ENCODE measurements around the gene XIRP1.
"Not testable (repeated sequence)": the region's sequence is repeated elsewhere in the genome, so short reads cannot be mapped to it uniquely, and the experiment has no call there.

XIRP1 gene

GRCh38 chr3:39173318-39174125 lies 18.9 kb downstream of the XIRP1 start:
- TF ChIP-seq EZH2phosphoT487 (IDR thresholded peaks at IDR 0.05; ENCODE audit: low read length) (no peak), CTCF (IDR thresholded peaks at IDR 0.05; ENCODE audit: low read length) (no peak), EZH2 (optimal IDR thresholded peaks at IDR 0.05; ENCODE audit: low read depth, low read length) (no peak)
- Histone ChIP-seq H3F3A (ENCODE audit: insufficient read depth, low read length) (peaks cover 4% of the 10 kb centered on the region; the same call in 1 of the 2 replicates), H3K9ac (ENCODE audit: low read length) (no peak overlapping the region), H3K36me3 (replicated peaks; ENCODE audit: insufficient read depth, low read length) (no peaks in the 10 kb centered on the region), H3K4me1 (ENCODE audit: low read length) (peaks cover 5% of the 10 kb centered on the region; the same call in 1 of the 2 replicates), H3K4me3 (ENCODE audit: low read length) (no peak overlapping the region), H4K20me1 (ENCODE audit: insufficient read depth, low read length) (no peaks in the 10 kb centered on the region), H3K79me2 (ENCODE audit: low read length) (no peaks in the 10 kb centered on the region), H3K27me3 (replicated peaks; ENCODE audit: insufficient read depth, low read length) (no peaks in the 10 kb centered on the region), H3K9me2 (replicated peaks; ENCODE audit: insufficient read depth, low read length) (no peaks in the 10 kb centered on the region), H3K9me3 (replicated peaks; ENCODE audit: insufficient read depth, low read length) (no peaks in the 10 kb centered on the region), H3K27ac (ENCODE audit: low read length) (no peak overlapping the region), H2AFZ (ENCODE audit: low read length) (no peak overlapping the region), H3K4me2 (ENCODE audit: low read depth, low read length) (no peak overlapping the region)
- DNase-seq, result no peak

GRCh38 chr3:39171860-39172259 lies 20.5 kb downstream of the XIRP1 start:
- H3K79me2 ChIP-seq (ENCODE audit: low read length), result no peaks in the 10 kb centered on the region
- TF ChIP-seq EZH2phosphoT487 (IDR thresholded peaks at IDR 0.05; ENCODE audit: low read length) (no peak), CTCF (IDR thresholded peaks at IDR 0.05; ENCODE audit: low read length) (no peak), EZH2 (optimal IDR thresholded peaks at IDR 0.05; ENCODE audit: low read depth, low read length) (no peak)
- no peaks in the 10 kb centered on the region for H3K9me3 ChIP-seq (replicated peaks; ENCODE audit: insufficient read depth, low read length)
- no peak overlapping the region for H3K4me2 ChIP-seq (ENCODE audit: low read depth, low read length)
- H2AFZ ChIP-seq (ENCODE audit: low read length), result no peak overlapping the region
- no peaks in the 10 kb centered on the region for H3K4me1 ChIP-seq (ENCODE audit: low read length)
- no peaks in the 10 kb centered on the region for H4K20me1 ChIP-seq (ENCODE audit: insufficient read depth, low read length)
- no peaks in the 10 kb centered on the region for H3K9me2 ChIP-seq (replicated peaks; ENCODE audit: insufficient read depth, low read length)
- no peak for DNase-seq
- H3K27me3 ChIP-seq (replicated peaks; ENCODE audit: insufficient read depth, low read length), result no peaks in the 10 kb centered on the region
- no peaks in the 10 kb centered on the region for H3F3A ChIP-seq (ENCODE audit: insufficient read depth, low read length)
- H3K27ac ChIP-seq (ENCODE audit: low read length), result no peak overlapping the region
- H3K36me3 ChIP-seq (replicated peaks; ENCODE audit: insufficient read depth, low read length), result no peaks in the 10 kb centered on the region
- H3K4me3 ChIP-seq (ENCODE audit: low read length), result no peak overlapping the region
- no peak overlapping the region for H3K9ac ChIP-seq (ENCODE audit: low read length)

GRCh38 chr3:39170877-39171276 lies 21.5 kb downstream of the XIRP1 start:
- H3K27me3 ChIP-seq (replicated peaks; ENCODE audit: insufficient read depth, low read length); H3K4me3 ChIP-seq (ENCODE audit: low read length); H3K27ac ChIP-seq (ENCODE audit: low read length); DNase-seq; H3K4me2 ChIP-seq (ENCODE audit: low read depth, low read length); H3K9ac ChIP-seq (ENCODE audit: low read length); H3K9me2 ChIP-seq (replicated peaks; ENCODE audit: insufficient read depth, low read length); H3K4me1 ChIP-seq (ENCODE audit: low read length); H3K36me3 ChIP-seq (replicated peaks; ENCODE audit: insufficient read depth, low read length); H2AFZ ChIP-seq (ENCODE audit: low read length); H3F3A ChIP-seq (ENCODE audit: insufficient read depth, low read length); H3K79me2 ChIP-seq (ENCODE audit: low read length); H3K9me3 ChIP-seq (replicated peaks; ENCODE audit: insufficient read depth, low read length); H4K20me1 ChIP-seq (ENCODE audit: insufficient read depth, low read length): not testable (repeated sequence)

- H3K27ac ChIP-seq (ENCODE audit: low read length), result no peak overlapping the region
- TF ChIP-seq EZH2phosphoT487 (IDR thresholded peaks at IDR 0.05; ENCODE audit: low read length) (no peak), EZH2 (optimal IDR thresholded peaks at IDR 0.05; ENCODE audit: low read depth, low read length) (no peak), CTCF (IDR thresholded peaks at IDR 0.05; ENCODE audit: low read length) (no peak)
- no peak overlapping the region for H2AFZ ChIP-seq (ENCODE audit: low read length)
- no peaks in the 10 kb centered on the region for H3F3A ChIP-seq (ENCODE audit: insufficient read depth, low read length)
- H3K36me3 ChIP-seq (replicated peaks; ENCODE audit: insufficient read depth, low read length), result no peaks in the 10 kb centered on the region
- H3K4me2 ChIP-seq (ENCODE audit: low read depth, low read length), result no peak overlapping the region
- H4K20me1 ChIP-seq (ENCODE audit: insufficient read depth, low read length), result no peaks in the 10 kb centered on the region
- no peak overlapping the region for H3K4me3 ChIP-seq (ENCODE audit: low read length)
- no peak for DNase-seq
- no peak overlapping the region for H3K9ac ChIP-seq (ENCODE audit: low read length)
- H3K4me1 ChIP-seq (ENCODE audit: low read length), result no peaks in the 10 kb centered on the region
- H3K27me3 ChIP-seq (replicated peaks; ENCODE audit: insufficient read depth, low read length), result no peaks in the 10 kb centered on the region
- H3K9me2 ChIP-seq (replicated peaks; ENCODE audit: insufficient read depth, low read length), result no peaks in the 10 kb centered on the region
- H3K9me3 ChIP-seq (replicated peaks; ENCODE audit: insufficient read depth, low read length), result no peaks in the 10 kb centered on the region
- H3K79me2 ChIP-seq (ENCODE audit: low read length), result no peaks in the 10 kb centered on the region
These were observed 21.9 kb downstream of the XIRP1 start for GRCh38 chr3:39170461-39170860.

Measured in MM.1S (cell line).